K562 (cell line): ENCODE data around the gene POU2F1. TPM values are rescaled to one million over a fixed set of nuclear protein-coding genes. Genes with fewer than 3 reads are reported as not detected.

ENCODE experiments used
- ATAC-seq: fragments of 200-7000 bp; cut with Tn5 transposase; 3 replicates; pipeline ENCODE4 v1.9.1; 2020; ENCODE audit warnings: moderate library complexity
- BruUV-seq: library from RNA; stranded (reverse); fragments of 400-500 nt; replicated peaks from 2 replicates; lab custom pipeline; 2021; lab: Mats Ljungman, UMichigan
- CTCF ChIA-PET: fragments of 300-600 bp; formaldehyde crosslinking; extraction: SDS; loops from one replicate; lab custom pipeline; 2021; ENCODE audit warnings: low intra/inter-chr PET ratio; lab: Yijun Ruan, JAX
- POLR2A ChIA-PET: fragments of 300-600, 350-650 bp; sonication (Branson Sonifier 250); formaldehyde crosslinking; extraction: SDS; loops from one replicate; lab custom pipeline; 2021; ENCODE audit warnings: antibody characterized with exemption, inconsistent platforms; lab: Yijun Ruan, JAX
- DNase-seq, 4 experiments: peaks; one replicate each; pipeline versions ENCODE4 v3.0.0 to v3.0.0-alpha.2; 2011 to 2018; ENCODE audit warnings: low spot score in 3 of 4, mixed read lengths in 3 of 4; ENCODE audit errors: extremely low read depth in 1 of 4
- FAIRE-seq: peaks from 2 replicates; lab custom pipeline; 2011; peaks lifted over from hg19 to GRCh38; lab: Jason Lieb, UNC
- H2AFZ ChIP-seq: 2 replicates; pipeline ENCODE4 v1.6.0; 2011; ENCODE audit warnings: low read depth, low read length, control low read depth, inconsistent platforms
- H3K27ac ChIP-seq: fragments of 200-600 bp; 3 replicates; pipeline ENCODE4 v1.8.0; 2011; ENCODE audit warnings: low read depth, mild to moderate bottlenecking, control low read depth, inconsistent platforms, low read length, moderate library complexity, mixed read lengths; ENCODE audit errors: extremely low read depth
- H3K27me3 ChIP-seq, 2 experiments: fragments of 300-600 bp in 1 of 2; 2 replicates in 1 of 2; 3 replicates in 1 of 2; pipeline versions ENCODE4 v1.6.0 to v1.8.0; 2011; ENCODE audit warnings: inconsistent platforms in 2 of 2, low read length in 2 of 2, mild to moderate bottlenecking in 1 of 2, mixed read lengths in 1 of 2, moderate library complexity in 1 of 2; ENCODE audit not compliant: control insufficient read depth in 2 of 2, insufficient read depth in 2 of 2
- H3K36me3 ChIP-seq: fragments of 300-600 bp; 3 replicates; pipeline ENCODE4 v1.8.0; 2011; ENCODE audit warnings: mild to moderate bottlenecking, low read length, inconsistent platforms; ENCODE audit not compliant: control insufficient read depth, insufficient read depth
- H3K4me1 ChIP-seq, 2 experiments: fragments of 200-600 bp in 1 of 2; replicated peaks in 1 of 2; 2 replicates in 1 of 2; 3 replicates in 1 of 2; pipeline versions ENCODE4 v1.5.1 to v1.8.0; 2011; ENCODE audit warnings: inconsistent platforms in 2 of 2, low read length in 2 of 2, mild to moderate bottlenecking in 1 of 2, mixed read lengths in 1 of 2, moderate library complexity in 1 of 2; ENCODE audit not compliant: control insufficient read depth in 2 of 2, insufficient read depth in 2 of 2
- H3K4me2 ChIP-seq: 2 replicates; pipeline ENCODE4 v1.6.1; 2011; ENCODE audit warnings: low read length, control low read depth, inconsistent platforms, mixed read lengths; ENCODE audit not compliant: insufficient read depth
- H3K4me3 ChIP-seq: fragments of 200-600 bp; sonication (generic), shearing (Covaris generic); 2 replicates; pipeline ENCODE4 v1.5.1; 2016; ENCODE audit warnings: control low read depth, inconsistent platforms
- H3K79me2 ChIP-seq: fragments of 200-600 bp; 3 replicates; pipeline ENCODE4 v1.8.0; 2011; ENCODE audit warnings: low read length, inconsistent platforms; ENCODE audit not compliant: control insufficient read depth, insufficient read depth
- H3K9ac ChIP-seq, 2 experiments: 2 replicates each; pipeline versions ENCODE4 v1.6.0 to v1.6.1; 2011; ENCODE audit warnings: low read depth in 2 of 2, low read length in 2 of 2, control low read depth in 1 of 2, inconsistent platforms in 1 of 2, mild to moderate bottlenecking in 1 of 2, mixed read lengths in 1 of 2; ENCODE audit not compliant: insufficient read depth in 1 of 2
- H3K9me1 ChIP-seq: one replicate; pipeline ENCODE4 v1.6.0; 2011; ENCODE audit warnings: inconsistent platforms, mild to moderate bottlenecking, low read length, moderate library complexity; ENCODE audit not compliant: control insufficient read depth, insufficient read depth
- H3K9me3 ChIP-seq: replicated peaks from 2 replicates; pipeline ENCODE4 v1.5.1; 2011; ENCODE audit warnings: low read depth, low read length, inconsistent platforms; ENCODE audit not compliant: control insufficient read depth, insufficient read depth
- H4K20me1 ChIP-seq: replicated peaks from 2 replicates; pipeline ENCODE4 v1.6.1; 2011; ENCODE audit warnings: low read length, inconsistent platforms, mixed read lengths; ENCODE audit not compliant: control insufficient read depth, insufficient read depth
- IRF1 ChIP-seq: sonication (generic); formaldehyde crosslinking; IDR thresholded peaks from 2 replicates; pipeline ENCODE4 v1.8.0; 2022; ENCODE audit warnings: missing genetic modification reagents, mild to moderate bottlenecking, borderline replicate concordance
- MAZ ChIP-seq, 2 experiments: fragments of 450-650 bp in 1 of 2; sonication (generic) in 1 of 2; formaldehyde crosslinking; IDR thresholded peaks in 1 of 2; conservative IDR thresholded peaks in 1 of 2; 2 replicates each; pipeline versions ENCODE4 v1.4.0 to v1.5.0; 2020; ENCODE audit warnings: mild to moderate bottlenecking in 1 of 2, missing genetic modification reagents in 1 of 2
- SUPT5H ChIP-seq: fragments of 450-650 bp; IDR thresholded peaks from 2 replicates; pipeline ENCODE4 v1.6.1; 2016
- WGBS: fragments of 100-300 bp; shearing (Covaris generic); methylation state at CpG from one replicate; pipeline ENCODE4 v1.1.6; 2016; ENCODE audit warnings: low coverage, mixed read lengths; ENCODE audit not compliant: insufficient coverage; ENCODE audit errors: missing lambda C conversion rate; 5-methylcytosine and 5-hydroxymethylcytosine counted together
- in situ Hi-C: fragments of 300-500 bp; cut with MboI; formaldehyde crosslinking; loops from 4 replicates; pipeline ENCODE4 v1.15.0; 2018; ENCODE audit warnings: inconsistent platforms, mixed read lengths
- intact Hi-C: fragments of 100-400 bp; cut with micrococcal nuclease; formaldehyde crosslinking; loops from 2 replicates; pipeline ENCODE4 v1.14.2; 2022
- polyA plus RNA-seq, 8 experiments: library from polyadenylated mRNA; depleted of rRNA in 4 of 8; stranded (reverse) in 5 of 8; unstranded in 3 of 8; fragments of >200 nt; fragmentation: Nextera tagmentation in 2 of 8; fragmentation: Illumina TruSeq in 1 of 8; extraction: Ambion mirVana in 2 of 8; extraction: Trizol in 1 of 8; gene quantifications; 2 replicates each; pipeline versions ENCODE4 v1.2.1 to v1.2.3, GENCODE V29; 2011 to 2014; ENCODE audit warnings: inconsistent platforms in 1 of 8, missing spikeins in 1 of 8
- total RNA-seq, 7 experiments: library from RNA; depleted of rRNA in 6 of 7; stranded (reverse); fragments of >200 nt in 6 of 7; fragmentation: Illumina TruSeq in 2 of 7; extraction: Trizol in 2 of 7; gene quantifications; 2 replicates each; pipeline versions ENCODE4 v1.2.1 to v1.2.3, GENCODE V29; 2011 to 2021; ENCODE audit warnings: low replicate concordance in 1 of 7
- TF ChIP-seq, protein P1 (sequence below): fragments of 450-650 bp; formaldehyde crosslinking; IDR thresholded peaks from 2 replicates; pipeline ENCODE4 v1.4.0; 2022; ENCODE audit warnings: missing genetic modification characterization

Gene POU2F1
- total and polyA plus RNA-seq, 9 of the 15 experiments (the other 6 are each of a cell fraction or from before 2014, with no cell fraction given): 2.6 to 22.3 (median 8.8) TPM

DNA sequence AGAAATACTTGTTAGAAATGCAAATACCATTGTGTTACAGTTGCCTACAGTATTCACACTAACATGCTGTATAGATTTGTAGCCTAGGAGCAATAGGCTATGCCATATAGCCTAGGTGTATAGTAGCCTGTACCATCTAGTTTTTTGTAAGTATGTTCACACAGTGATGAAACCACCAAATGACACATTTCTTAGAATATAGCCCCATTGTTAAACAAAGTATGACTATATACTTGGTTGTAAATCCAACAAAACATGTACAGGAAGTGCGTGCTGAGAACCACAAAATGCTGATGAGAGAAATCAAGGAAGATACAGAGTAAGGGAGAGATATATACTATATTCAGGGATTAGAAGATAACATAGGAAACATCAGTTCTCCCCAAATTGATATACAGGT, 92.2 kb downstream of the POU2F1 start:
- in situ Hi-C loops (no loop called here), intact Hi-C loops (no loop called here)
- Histone ChIP-seq H3K36me3 (no peaks in the 10 kb centered on the region), H3K27ac (no peak overlapping the region), H3K9ac (no peak overlapping the region), H3K9me1 (no peaks in the 10 kb centered on the region), H2AFZ (no peak overlapping the region), H3K4me2 (no peak overlapping the region), H4K20me1 (no peaks in the 10 kb centered on the region), H3K4me1 (no peaks in the 10 kb centered on the region), H3K4me3 (no peak overlapping the region), H3K9me3 (peaks cover 8% of the 10 kb centered on the region; the same call in 1 of the 2 replicates), H3K27me3 (no peaks in the 10 kb centered on the region), H3K79me2 (no peaks in the 10 kb centered on the region)
- CTCF ChIA-PET: no interaction called here
- no TSS peak for BruUV-seq
- no peak for ATAC-seq
- POLR2A ChIA-PET: no interaction called here
- DNase-seq: no peak
- TF ChIP-seq IRF1 (CRISPR knock-in tag) (no peak), SUPT5H (no peak), MAZ (CRISPR knock-in tag; conservative IDR thresholded peaks at IDR 0.05 in 1 of 2, IDR thresholded peaks at IDR 0.05 in 1 of 2) (no peak)
- TF ChIP-seq, protein P1, sequence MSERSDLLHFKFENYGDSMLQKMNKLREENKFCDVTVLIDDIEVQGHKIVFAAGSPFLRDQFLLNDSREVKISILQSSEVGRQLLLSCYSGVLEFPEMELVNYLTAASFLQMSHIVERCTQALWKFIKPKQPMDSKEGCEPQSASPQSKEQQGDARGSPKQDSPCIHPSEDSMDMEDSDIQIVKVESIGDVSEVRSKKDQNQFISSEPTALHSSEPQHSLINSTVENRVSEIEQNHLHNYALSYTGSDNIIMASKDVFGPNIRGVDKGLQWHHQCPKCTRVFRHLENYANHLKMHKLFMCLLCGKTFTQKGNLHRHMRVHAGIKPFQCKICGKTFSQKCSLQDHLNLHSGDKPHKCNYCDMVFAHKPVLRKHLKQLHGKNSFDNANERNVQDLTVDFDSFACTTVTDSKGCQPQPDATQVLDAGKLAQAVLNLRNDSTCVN (CRISPR knock-in tag): no peak
- no peak for FAIRE-seq
- WGBS: 73% methylated on average over 1 of the region's 1 CpG
